NCI-H187 (cell line): ENCODE data around the gene CDK14.
"Not testable (repeated sequence)": the region's sequence is repeated elsewhere in the genome, so short reads cannot be mapped to it uniquely, and the experiment has no call there.

Source experiments
- DNase-seq, 2 experiments: peaks; one replicate each; lab custom pipeline; 2025; lab: John Stamatoyannopoulos, UW

The CDK14 gene

GRCh38 chr7:91157579-91158320 lies 561.6 kb downstream of the CDK14 start:
- no peak for DNase-seq

DNA sequence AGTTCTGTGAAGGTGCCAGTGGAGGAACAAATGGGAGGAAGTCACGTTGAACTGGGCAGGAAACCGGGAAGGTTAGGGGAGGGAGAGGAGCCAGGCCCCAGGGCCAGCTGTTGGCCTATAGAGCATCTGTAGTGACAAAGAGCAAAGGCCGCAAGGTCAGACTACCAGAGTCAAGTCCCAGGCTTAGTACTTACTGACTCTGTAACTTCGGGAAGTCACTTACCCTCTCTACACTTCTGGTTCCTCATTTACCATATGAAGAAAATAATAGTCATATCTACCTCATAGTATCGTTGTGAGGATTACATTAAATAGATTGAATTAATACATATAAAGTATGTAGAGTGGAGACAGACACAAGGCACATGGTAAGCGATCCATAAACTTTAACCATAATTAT lies 566.3 kb downstream of the CDK14 start:
- DNase-seq, result no peak

- no peak for DNase-seq
These were observed 568.4 kb downstream of the CDK14 start for GRCh38 chr7:91164506-91164905.

GRCh38 chr7:91165006-91165845 lies 569.1 kb downstream of the CDK14 start:
- no peak for DNase-seq

DNA sequence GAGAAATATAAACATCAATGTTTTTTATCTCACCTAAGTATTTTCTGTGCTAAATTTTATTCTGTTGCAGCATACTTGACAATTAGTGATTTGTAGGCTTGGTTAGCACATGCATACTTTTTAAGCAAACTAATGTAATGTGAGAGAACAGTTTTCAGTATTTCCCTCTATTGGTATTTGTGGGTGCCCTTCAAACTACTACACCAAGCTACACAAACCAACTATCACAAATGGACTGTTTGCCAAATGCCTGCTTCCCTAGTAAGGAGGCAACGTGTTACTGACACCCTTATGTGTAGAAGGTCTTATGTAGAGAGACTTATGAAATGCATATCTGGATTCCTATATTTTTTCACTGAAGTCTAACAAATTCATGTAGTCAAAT lies 569.7 kb downstream of the CDK14 start:
- no peak for DNase-seq

DNA sequence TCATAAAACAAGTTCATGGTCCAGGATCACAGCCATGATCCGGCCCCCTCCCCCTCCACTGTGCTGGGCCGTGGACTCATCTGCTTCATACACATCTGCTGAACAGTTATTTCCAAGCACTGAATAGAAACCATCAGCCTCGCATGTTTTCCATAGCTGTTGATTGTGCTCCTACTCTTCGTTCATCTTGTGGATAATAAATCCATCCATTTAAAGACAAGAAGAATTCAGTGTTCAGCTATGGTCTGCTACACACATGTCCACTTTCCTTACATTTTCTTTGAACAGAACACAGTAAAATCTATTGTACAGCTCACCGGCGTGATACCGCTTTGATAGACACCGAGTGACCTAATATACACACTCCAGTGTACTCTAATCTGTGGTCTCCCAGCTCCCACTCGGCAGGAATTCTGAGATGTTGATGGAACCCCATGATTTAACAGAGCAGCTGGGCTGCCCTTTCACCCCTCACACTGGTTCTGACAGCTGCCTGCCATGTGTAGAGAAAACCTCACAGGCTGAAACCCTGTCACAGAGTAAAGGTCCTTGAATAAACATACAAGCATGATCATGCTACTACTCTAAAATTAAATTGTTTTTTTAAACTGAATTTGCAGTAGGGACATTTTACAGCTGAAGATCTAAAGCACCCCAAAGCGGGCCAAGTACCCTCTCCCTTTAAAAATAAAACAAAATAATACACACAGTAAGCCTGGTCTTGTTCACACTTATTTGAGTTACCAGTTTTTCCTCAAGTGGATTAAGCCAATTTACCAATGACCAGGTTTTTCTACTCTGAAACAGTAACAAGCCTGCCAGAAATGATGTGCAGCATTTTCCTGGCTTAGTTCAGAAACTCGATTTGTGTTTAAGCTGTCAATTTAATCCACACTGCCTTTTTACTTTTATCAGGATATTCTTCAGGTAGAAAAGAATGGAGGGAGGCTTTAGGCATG lies 573.0 kb downstream of the CDK14 start:
- DNase-seq, result no peak

- DNase-seq, result no peak
These were observed 573.7 kb downstream of the CDK14 start for GRCh38 chr7:91169830-91170191.

- not testable (repeated sequence) for DNase-seq
These were observed 577.1 kb downstream of the CDK14 start for GRCh38 chr7:91173265-91173664.

GRCh38 chr7:91180746-91181145 lies 584.6 kb downstream of the CDK14 start:
- DNase-seq, result no peak

GRCh38 chr7:91181949-91182348 lies 585.8 kb downstream of the CDK14 start:
- no peak for DNase-seq

- DNase-seq, result no peak
These were observed 587.0 kb downstream of the CDK14 start for GRCh38 chr7:91182819-91183764.

DNA sequence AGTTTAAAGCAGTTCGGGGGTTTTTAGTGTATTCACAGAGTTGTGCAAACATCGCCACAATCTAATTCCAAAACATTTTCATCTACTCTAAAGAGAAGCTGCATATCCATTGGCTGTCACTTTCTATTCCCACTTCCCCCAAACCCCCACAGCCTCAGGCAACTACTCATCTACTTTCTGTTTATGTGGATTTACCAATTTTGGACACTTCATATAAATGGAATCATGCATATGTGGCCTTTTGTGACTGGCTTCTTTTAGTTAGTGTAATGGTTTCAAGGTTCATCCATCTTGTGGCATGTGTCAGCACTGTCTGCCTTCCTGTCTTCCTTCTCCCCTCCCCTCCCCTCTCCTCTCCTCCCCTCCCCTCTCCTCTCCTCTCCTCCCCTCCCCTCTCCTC lies 589.6 kb downstream of the CDK14 start:
- no peak for DNase-seq

DNA sequence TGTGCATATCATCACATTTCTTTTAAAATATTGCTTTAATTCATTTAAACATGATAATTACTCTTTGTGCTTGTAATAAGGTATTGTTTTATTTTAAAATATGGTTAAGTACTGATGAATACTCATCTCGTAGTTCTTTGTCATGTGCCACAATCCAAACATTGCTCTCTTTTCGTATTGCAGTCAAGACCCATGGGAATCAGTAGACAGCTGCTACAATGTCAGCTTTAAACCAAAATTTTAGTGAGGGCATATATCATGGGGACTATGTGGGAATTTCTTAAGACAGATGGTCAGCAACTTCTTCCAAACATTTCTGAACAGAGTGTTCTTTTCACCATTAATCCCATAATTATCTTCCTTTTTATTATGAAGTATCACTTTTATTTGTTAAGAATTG lies 590.9 kb downstream of the CDK14 start:
- no peak for DNase-seq

DNA sequence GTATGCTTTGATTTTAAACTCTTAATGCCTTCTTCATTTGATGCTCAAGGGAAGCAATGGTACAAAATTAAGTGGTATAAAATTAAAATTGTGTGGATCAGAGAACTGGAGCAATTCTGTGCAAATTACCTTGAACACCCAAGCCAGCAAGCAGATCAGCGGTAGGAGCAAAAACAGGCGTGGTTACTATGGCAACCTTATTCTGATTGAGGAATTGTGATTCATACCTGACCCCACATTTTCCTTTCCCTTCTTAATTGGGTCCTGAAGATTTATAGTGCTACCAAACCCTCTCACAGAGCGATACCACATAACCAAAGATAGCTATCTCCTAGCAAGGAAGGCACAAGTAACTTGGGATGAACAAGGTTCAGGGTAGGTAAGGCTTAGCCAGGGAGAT lies 595.6 kb downstream of the CDK14 start:
- no peak for DNase-seq

DNA sequence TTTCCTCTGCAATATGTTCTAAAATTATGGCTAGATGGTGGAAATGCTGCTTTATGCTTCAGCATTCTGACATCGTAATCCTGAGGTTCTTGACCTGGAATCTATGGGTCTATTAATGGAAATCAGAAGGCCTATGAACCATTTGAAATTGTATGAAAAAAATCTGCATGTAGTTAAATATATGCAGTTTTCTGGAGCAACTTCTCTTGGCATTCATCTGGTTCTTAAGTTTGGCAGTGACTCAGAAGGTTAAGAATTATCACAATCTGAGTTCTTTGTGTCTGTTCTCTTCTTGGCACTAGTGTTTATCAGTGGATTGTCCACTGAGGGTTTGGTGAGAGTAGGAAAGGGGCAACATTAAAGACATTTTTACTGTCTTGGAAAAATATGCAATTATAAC lies 597.0 kb downstream of the CDK14 start:
- no peak for DNase-seq

GRCh38 chr7:91194841-91195240 lies 598.7 kb downstream of the CDK14 start:
- no peak for DNase-seq

GRCh38 chr7:91196058-91196457 lies 599.9 kb downstream of the CDK14 start:
- DNase-seq, result no peak

DNA sequence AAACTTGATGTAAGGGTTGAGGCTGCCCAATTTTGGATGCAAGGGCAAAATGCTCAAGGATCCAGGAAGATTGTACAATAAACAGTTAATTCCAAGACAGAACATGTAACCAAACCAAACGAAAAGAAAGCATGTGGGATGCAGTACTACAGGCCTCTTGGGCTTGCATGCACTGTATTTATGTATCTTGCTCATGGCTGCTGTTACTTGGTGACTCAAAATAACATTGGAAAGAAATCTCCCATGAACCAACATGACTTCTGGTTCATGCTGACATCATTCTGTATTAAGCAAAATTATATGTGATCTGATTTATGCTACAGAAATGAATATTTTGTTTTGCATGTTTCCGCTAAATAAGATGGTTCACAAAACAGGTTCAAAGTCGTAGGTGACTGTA lies 602.2 kb downstream of the CDK14 start:
- no peak for DNase-seq

GRCh38 chr7:91199601-91200000 lies 603.5 kb downstream of the CDK14 start:
- no peak for DNase-seq

GRCh38 chr7:91201442-91202113 lies 605.5 kb downstream of the CDK14 start:
- no peak for DNase-seq
